HG03103 (cell line): ENCODE results near the gene CRELD2.

Experiments
- ATAC-seq: cut with Tn5 transposase; IDR thresholded peaks from one replicate; pipeline ENCODE4 v1.9.1; 2021; ENCODE audit warnings: low read depth; ENCODE audit not compliant: unreplicated experiment

CRELD2 gene

DNA sequence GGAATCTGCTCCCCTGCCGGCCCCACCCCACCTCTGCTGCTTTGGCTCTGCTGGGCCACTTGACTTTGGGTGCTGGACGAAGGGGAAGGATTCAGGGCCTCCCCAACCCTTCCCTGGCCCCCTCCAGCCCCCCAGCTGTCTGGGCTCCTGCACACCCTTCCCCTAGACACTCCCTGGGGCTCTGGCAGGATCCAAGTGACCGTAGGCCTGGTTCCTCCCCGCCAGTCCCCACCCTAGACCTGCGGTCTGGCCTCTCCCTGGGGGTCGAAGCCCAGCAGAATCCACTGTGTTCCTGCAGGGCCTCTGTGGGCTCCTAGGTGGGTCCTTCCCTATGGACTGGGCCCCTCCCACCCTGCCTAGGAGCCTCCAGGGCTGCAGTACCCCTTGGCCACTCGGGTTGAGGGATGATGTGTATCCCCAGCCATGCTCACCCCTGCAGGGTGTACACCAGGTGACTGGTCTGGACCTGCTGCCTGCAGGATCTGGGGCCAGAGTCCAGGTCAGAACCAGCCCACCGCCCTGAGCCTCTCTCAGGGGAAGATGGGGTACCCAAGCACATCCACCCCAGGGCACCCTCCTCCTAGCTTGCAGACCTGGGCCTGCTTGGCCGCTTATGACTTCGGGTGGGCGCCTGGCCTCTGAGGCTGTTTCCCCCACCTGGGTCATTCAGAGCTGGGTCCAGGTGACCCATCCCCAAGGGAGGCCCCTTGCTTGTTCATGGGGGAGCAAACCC is 47.8 kb downstream of the CRELD2 start:
- no peak for ATAC-seq

DNA sequence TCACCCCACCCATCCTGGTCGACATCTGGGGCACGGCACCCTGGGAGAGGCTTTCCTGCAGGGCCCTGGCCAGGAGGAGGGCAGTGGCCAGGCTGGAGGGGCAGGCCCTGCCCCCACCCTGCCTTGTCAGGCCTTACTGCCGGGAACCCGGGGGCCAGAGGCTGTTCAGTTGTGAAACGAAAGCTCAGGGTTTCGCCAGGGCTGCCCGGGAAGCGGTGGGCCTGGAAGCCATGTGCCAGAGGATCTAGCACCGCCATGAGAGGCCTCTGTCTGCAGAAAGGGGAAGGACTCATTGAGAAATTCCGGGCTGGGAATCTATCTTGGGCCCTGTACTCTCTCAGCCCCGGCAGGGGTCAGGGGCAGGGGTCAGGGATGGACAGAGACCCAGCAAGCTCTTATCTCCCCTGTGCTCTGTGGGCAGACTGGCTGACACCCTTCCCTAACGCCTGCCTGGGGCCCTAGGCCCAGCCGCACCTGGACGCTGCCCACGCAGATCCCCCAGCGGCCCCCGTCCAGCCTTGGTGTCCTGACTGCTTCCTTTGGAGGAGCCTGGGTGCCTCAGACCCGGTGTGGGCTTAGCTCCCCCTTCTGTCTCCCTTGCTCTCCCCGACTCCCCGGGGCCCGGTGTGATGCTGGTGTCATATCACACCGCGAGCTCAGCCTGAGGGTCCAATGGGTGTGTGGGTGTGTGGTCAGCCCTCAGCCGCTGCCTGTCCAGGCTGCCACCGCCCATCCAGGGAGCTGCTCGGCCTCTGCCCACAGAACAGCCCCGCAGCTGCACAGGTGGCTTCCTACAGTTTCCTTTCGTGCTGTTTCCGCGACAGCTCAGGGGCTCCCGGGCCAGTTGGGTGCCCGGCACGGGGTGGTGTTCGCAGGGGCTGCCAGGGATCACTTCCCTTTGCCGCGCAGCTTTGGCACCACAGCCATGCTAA is 48.6 kb downstream of the CRELD2 start:
- no peak for ATAC-seq

DNA sequence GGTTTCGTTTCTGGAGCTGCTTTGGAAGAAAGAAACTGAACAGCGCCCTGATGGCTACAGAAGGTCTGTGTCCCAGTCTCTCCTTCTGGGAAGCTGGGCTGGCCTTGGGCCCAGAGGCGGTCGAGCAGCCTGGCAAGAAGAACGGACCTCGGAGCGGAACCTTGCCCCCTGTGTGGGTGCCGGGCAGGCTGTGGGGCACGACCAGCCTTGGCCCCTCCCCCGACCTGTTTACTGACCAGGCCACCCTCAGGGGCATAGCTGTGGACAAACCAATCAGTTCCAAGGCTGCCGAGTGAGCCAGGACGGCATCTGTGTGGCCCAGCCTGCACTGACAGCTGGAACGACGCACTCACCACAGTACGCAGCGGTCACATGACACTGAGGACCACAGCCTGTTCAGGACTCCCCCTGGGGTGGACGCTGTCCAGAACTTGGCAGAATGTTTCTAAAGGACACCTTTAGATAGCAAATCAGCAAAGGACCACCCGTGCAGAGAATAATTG is 49.3 kb downstream of the CRELD2 start:
- ATAC-seq, result no peak

DNA sequence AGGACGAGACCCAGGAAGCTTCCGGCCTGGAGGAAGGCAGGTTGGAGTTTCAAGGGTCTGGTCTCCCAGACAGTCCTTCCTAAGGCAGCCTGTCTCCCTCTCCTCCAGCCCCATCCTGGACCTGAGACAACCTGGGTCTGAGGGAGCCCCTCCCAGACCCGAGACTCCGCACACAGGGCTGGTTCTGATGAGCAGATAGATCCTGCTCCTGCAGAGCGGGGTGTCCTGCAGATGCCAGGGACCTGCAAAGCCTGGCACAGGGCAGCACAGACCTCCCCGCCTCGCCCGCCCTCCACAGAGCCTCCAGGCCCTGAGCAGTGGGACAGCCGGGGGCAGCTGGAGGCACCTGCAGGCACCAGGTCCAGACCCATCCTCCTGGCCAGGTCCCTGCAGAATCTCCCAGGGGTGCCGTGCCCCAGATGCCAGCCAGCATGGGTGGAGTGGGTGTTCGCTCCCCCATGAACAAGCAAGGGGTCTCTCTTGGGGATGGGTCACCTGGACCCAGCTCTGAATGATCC is 49.9 kb downstream of the CRELD2 start:
- no peak for ATAC-seq

DNA sequence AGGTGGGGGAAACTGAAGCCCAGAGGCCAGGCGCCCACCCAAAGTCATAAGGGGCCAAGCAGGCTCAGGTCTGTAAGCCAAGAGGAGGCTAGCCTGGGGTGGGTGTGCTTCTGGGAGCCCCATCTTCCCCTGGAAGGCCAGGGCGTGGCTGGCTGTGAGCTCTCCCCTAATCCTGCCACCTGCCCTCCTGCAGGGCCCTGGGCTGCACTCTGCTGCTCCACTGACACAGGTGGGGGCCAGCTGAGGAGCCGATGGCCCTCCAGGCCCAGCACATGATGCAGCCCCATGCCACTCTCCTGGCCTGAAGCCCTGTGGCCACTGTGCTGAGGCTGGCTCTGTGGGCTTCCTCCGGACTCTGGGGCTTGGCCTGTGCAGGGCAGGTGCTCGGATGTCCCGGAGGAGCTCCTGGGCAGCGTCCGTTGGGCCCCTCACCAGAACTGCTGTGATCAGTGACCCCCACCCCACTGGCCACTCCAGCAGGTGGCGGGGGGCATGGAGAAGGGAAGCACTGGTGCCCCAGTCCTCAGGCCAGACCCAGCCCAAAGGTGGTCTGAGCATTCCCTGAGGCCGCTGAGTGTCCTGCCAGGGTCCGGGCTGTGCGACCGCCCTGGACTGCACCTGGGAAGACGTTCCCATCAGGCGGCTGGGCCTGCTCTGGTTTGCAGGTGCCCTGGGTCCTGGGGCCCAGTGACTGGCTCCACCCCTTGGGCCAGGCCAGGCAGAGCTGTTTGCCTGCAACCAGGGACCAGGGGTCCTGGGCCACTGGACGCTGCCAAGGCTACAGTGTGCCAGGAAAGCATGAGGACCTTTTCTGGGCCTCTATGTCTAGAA is 50.6 kb downstream of the CRELD2 start:
- ATAC-seq, result no peak

DNA sequence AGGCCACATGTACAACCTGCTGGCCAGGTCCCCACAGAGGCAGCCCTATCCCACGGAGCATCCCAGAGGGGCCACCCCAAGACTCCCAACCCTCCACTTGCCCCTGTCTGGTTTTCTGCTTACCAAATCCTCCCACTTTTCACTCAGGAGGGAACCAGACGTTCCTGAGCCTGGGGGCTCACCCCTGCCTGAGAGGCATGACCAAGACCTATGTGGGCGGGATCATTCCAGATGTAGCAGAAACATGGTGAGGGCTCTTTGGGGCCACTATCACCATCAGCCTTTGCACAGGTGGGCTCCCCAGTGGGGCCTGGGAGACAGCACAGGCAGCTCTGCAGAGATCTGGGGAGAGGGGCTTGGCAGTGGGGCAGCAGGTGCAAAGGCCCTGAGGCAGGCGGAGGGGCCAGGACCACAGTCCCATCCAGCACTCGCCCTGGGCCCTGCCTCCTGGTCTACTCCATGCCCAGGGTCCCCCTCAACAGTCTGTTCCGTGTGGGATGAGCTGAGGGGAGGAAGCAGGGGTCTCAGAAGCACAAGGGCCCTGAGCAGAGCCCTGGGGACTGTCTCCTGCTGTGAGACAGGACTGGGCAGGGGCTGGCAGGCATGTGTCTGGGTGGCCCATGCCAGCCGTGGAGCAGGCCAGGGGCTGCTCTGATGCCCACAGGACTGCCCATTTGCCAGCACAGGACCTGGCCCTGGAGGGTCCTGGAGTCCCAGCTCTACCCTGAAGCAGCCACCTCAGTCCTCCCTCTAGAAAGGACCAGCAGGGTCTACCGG is 51.5 kb downstream of the CRELD2 start:
- ATAC-seq, result no peak

DNA sequence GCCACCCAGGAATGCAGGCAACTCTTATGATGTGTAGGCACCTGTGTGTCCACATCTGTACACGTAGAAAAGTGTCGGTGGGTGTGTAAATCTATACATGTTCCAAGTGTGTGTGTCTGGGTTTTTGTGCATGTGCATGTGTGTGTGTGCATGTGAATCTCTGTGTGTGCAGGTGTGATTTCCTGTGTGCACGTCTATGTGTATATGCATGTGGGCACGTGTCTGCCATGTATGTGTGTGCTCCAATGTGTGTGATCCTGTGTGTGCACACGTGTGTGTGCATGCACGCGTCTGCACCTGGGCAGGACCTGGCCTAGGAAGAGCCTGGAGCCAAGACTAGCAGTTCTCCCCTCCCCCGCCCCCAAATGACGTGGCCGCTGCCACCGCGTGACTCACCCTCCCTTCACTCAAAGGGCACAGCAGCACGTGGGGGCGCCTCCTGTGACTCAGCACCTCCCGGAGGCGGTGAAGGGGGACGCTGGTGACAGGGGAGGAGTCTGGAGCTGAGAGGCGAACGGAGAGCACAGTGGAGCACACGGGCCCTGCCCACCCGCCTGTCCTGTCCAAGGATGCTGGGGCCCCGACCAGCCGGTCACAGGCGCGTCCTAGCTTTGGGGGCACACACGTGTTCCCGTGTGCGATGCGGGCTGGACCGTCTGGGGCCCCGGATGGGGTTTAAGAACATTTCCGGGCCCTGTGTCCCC is 52.2 kb downstream of the CRELD2 start:
- ATAC-seq, result no peak

DNA sequence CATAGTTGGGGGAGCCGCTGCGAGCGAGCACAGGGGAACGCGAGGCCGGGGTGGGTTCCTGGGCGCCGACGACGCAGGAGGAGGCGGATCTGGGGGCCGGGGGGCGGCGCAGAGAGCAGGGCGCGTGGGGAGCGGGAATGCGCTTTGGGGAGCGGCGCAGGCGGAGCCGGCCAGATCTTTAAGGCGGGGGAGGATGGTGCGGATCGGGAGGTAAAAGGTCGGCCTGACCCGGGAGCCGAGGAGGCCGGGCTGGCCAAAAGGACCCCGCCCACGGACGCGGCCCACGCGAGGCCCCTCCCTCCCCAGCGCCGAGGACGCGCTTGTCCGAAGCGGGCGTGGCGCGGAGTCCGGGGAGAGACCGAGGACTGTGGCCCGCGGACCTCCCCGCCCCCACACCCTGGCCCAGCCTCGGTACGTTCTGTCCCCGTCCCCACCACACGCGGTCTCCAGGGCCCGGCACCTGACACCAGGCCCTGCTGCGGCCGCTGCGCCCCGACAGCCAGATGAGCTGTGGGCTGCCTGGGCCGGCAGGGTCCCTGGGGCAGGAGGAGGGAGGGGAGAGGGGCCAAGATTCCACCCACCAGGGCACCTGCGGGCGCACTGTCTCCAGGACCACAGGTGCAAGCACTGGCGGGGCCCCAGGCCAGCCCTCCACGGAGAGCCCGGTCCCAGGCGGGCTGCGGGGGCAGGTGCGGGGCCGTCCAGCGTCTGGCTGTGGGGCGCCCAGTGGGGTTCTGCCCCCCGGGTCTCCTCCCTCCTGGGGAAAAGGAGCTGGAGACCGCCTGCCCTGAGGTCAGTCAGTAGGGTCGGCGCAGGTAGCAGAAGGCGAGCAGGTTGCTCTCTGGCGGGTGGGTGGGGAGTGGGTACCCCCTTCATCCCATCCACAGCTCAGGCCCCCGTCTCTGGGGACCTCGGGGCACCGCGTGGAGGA is 53.1 kb downstream of the CRELD2 start:
- no peak for ATAC-seq

DNA sequence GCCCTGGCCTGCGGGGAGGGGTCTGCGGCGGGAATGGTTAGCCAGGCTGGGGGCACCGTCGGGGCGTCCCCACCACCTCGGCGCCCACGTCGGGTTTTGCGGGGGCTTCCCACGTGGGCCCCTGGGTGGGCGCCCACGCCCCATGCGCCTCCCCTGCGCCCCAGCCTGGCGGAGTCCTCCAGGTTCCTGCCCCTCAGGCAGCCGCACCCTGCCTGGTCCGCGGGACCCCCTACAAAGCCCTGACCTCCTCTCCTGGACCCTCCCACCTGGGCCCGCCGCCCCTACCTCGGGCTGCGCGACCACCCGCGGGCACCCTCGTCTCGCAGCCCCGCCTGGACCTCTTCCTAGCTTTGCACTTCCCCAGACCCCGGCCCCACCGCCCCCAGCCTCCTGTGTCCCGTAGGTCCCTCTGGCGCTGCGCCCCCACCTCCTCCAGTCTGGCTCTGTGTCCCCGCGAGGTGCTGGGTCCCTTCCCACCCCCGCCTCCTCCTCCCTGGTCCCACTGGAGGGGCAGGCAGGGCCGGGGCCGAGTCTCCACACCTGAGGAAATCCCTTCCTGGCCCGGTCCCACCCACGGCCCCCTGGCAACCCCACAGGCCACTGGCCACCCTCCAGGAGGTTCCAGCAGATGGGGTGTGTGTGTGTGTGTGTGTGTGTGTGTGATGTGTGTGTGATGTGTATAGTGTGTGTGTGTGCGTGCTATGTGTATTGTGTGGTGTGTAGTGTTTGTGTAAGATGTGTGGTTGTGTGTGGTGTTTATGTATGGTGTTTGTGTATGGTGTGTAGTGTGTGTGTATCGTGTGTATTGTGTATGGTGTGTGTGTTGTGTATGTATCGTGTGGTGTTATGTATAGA is 54.0 kb downstream of the CRELD2 start:
- ATAC-seq, result no peak

DNA sequence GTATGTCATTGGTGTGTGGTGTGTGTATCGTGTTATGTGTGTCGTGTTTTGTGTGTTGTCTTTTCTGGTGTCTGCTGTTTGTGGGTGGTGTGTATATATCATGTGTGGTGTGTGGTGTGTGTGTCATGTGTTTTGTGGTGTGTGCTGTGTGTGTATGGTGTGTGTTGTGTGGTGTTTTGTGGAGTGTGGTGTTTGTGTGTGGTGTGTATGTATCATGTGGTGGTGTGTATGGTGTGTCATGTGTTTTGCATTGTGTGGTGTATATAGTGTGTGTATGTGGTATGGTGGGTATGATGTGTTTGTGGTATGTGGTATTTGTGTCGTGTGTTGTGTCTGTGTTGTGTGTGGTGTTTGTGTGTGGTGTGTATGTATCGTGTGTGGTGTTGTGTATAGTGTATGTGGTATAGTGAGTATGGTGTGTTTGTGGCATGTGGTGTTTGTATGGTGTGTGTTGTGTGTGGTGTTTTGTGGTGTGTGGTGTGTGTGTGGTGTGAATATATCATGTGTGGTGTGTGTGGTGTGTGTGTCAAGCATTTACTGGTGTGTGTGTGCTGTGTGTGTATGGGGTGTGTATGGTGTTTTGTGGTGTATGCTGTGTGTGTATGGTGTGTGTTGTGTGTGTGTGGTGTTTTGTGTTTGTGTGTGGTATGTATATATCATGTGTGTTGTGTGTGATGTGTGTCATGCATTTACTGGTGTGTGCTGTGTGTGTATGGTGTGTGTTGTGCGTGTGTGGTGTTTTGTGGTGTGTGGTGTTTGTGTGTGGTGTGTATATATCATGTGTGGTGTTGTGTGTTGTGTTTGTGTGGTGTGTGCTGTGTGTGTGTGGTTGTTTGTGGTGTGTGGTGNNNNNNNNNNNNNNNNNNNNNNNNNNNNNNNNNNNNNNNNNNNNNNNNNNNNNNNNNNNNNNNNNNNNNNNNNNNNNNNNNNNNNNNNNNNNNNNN is 54.9 kb downstream of the CRELD2 start:
- ATAC-seq, result no peak

DNA sequence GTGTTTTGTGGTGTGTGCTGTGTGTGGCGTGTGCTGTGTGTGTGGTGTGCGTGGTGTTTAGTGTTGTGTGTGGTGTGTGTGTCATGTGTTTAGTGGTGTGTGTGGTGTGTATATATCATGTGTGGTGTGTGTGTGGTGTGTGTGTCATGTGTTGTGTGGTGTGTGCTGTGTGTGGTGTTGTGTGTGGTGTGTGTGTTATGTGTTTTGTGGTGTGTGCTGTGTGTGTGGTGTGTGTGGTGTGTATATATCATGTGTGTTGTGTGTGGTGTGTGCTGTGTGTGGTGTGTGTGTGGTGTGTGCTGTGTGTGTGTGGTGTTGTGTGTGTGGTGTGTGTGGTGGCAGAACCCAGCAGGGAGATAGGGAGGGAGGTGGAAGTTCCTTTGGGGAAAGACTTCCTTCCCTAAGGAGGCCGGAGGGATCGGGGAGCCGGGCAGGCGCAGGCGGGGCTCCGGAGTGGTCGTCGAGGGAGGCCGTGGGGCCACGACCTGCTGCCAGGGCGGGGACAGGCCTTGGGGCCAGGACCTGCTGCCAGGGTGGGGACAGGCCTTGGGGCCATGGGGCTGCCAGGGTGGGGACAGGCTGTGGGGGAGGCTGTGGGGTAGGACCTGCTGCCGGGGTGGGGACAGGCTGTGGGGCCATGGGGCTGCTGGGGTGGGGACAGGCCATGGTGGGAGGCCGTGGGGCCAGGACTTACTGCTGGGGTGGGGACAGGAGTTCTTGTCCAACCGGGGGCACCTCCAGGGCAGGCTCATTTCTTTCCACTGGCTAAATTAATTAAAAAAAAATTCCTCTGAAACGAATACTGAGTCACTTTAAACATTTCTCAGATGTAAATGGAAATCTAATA is 57.3 kb downstream of the CRELD2 start:
- no peak for ATAC-seq

DNA sequence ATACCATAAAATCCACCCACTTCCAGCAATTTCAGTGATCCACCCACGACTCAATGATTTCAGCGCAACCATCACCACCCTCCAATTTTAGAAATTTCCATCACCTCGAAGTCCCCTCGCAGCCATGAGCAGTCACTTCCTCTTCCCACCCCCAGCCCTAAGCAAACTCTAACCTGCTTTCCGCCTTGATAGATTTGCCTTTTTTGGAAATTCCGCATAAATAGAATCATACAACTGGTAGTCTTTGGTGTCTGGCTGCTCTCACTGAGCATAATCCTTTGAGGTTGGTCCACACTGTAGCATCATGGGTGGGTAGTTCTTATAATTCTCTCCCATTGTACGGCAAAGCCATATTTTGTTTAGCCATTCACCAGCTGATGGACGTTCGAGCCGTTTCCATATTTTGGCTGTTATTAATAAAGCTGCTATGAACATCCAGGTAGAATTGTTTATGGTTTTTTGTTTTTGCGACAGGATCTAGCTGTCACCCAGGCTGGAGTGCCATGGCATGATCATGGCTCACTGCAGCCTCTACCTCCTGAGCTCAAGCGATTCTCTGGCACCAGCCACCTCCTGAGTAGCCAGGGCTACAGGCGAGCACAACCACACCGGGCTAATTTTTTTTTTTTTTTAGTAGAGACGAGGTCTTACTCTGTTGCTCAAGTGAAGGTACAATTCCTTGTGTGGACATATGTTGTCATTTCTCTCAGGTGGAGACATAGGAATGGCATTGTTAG is 58.2 kb downstream of the CRELD2 start:
- ATAC-seq, result no peak
